HG03565 (cell line): ENCODE data around the gene FGD5.

ENCODE experiments used
- ATAC-seq: cut with Tn5 transposase; IDR thresholded peaks from one replicate; pipeline ENCODE4 v1.9.1; 2021; ENCODE audit warnings: mild to moderate bottlenecking, moderate library complexity; ENCODE audit not compliant: unreplicated experiment

The FGD5 gene

GRCh38 chr3:14846226-14846880, 27.6 kb downstream of the FGD5 start:
- no peak for ATAC-seq

GRCh38 chr3:14847613-14848541, 29.1 kb downstream of the FGD5 start:
- no peak for ATAC-seq

- no peak for ATAC-seq
These were observed 30.1 kb downstream of the FGD5 start for GRCh38 chr3:14848906-14849305.

GRCh38 chr3:14849638-14850230, 31.0 kb downstream of the FGD5 start:
- no peak for ATAC-seq

- no peak for ATAC-seq
These were observed 33.4 kb downstream of the FGD5 start for GRCh38 chr3:14852058-14852594.

- ATAC-seq: no peak
These were observed 34.0 kb downstream of the FGD5 start for GRCh38 chr3:14852717-14853116.

- no peak for ATAC-seq
These were observed 34.6 kb downstream of the FGD5 start for GRCh38 chr3:14853271-14853951.

GRCh38 chr3:14857506-14857905, 38.7 kb downstream of the FGD5 start:
- no peak for ATAC-seq

- ATAC-seq: no peak
These were observed 39.3 kb downstream of the FGD5 start for GRCh38 chr3:14858105-14858504.

- ATAC-seq: no peak
These were observed 41.1 kb downstream of the FGD5 start for GRCh38 chr3:14859880-14860279.

- no peak for ATAC-seq
These were observed 42.3 kb downstream of the FGD5 start for GRCh38 chr3:14861031-14861430.

- ATAC-seq: no peak
These were observed 42.9 kb downstream of the FGD5 start for GRCh38 chr3:14861446-14862302.

GRCh38 chr3:14862303-14862660, 43.5 kb downstream of the FGD5 start:
- ATAC-seq: no peak

GRCh38 chr3:14862661-14863230, 44.0 kb downstream of the FGD5 start:
- ATAC-seq: no peak

- no peak for ATAC-seq
These were observed 44.8 kb downstream of the FGD5 start for GRCh38 chr3:14863333-14864100.

GRCh38 chr3:14864131-14864530, 45.4 kb downstream of the FGD5 start:
- ATAC-seq: no peak

- ATAC-seq: no peak
These were observed 47.9 kb downstream of the FGD5 start for GRCh38 chr3:14866627-14867026.

GRCh38 chr3:14867936-14868570, 49.3 kb downstream of the FGD5 start:
- ATAC-seq: no peak
